ENCODE measurements around the gene RTL1. TPM values are rescaled to one million over a fixed set of nuclear protein-coding genes. Genes with fewer than 3 reads are reported as not detected.

The RTL1 gene
- total and polyA plus RNA-seq, 2 of the 13 experiments (the other 11 are each of a cell fraction or from before 2014, with no cell fraction given) = not detected

- TF ChIP-seq ZBTB33 (CRISPR knock-in tag; IDR thresholded peaks at IDR 0.05) = peak; percentile 58
- no peak for TF ChIP-seq ZNF746 (CRISPR knock-in tag; IDR thresholded peaks at IDR 0.05)
- TF ChIP-seq ZNF570 (CRISPR knock-in tag; IDR thresholded peaks at IDR 0.05; ENCODE audit: borderline replicate concordance) = no peak
- TF ChIP-seq HMGXB3 (CRISPR knock-in tag; IDR thresholded peaks at IDR 0.05; ENCODE audit: borderline replicate concordance) = no peak
- no peak for TF ChIP-seq ZNF343 (CRISPR knock-in tag; IDR thresholded peaks at IDR 0.05)
- TF ChIP-seq ZNF619 (CRISPR knock-in tag; IDR thresholded peaks at IDR 0.05) = no peak
- TF ChIP-seq ZBTB38 (CRISPR knock-in tag; IDR thresholded peaks at IDR 0.05) = peak; percentile 65
- no peak for TF ChIP-seq U2AF1 (optimal IDR thresholded peaks at IDR 0.05; ENCODE audit: low read depth, low read length)
- TF ChIP-seq RARG (CRISPR knock-in tag; IDR thresholded peaks at IDR 0.05; ENCODE audit: low read depth) = no peak
- TF ChIP-seq ZNF362 (CRISPR knock-in tag; IDR thresholded peaks at IDR 0.05; ENCODE audit: borderline replicate concordance) = no peak
- TF ChIP-seq SETDB1 (CRISPR knock-in tag; IDR thresholded peaks at IDR 0.05; ENCODE audit: borderline replicate concordance) = no peak
- TF ChIP-seq ZNF687 (CRISPR knock-in tag; IDR thresholded peaks at IDR 0.05) = peak; percentile 49
- TF ChIP-seq ZNF704 (CRISPR knock-in tag; IDR thresholded peaks at IDR 0.05; ENCODE audit: borderline replicate concordance) = no peak
- TF ChIP-seq TAF1 (CRISPR knock-in tag; IDR thresholded peaks at IDR 0.05) = no peak
- no peak for TF ChIP-seq ZNF589 (CRISPR knock-in tag; conservative IDR thresholded peaks at IDR 0.05)
- no peak for TF ChIP-seq ZNF20 (CRISPR knock-in tag; IDR thresholded peaks at IDR 0.05)
- no peak for TF ChIP-seq EZH2 (conservative IDR thresholded peaks at IDR 0.05; ENCODE audit: low read depth, low read length)
Measured at GRCh38 chr14:100839681-100840111, 63.8 kb downstream of the RTL1 start (continued).
